Raji (cell line): ENCODE measurements around the gene CCDC97.
A peak's percentile ranks its signal among the peaks of the same experiment; 100 is the strongest.

Experiments used
- POLR2A ChIP-seq: IDR thresholded peaks from 2 replicates; pipeline ENCODE4 v1.6.1; 2011; ENCODE audit warnings: low read depth, low read length, control low read depth; ENCODE audit not compliant: insufficient read depth

Gene CCDC97

DNA sequence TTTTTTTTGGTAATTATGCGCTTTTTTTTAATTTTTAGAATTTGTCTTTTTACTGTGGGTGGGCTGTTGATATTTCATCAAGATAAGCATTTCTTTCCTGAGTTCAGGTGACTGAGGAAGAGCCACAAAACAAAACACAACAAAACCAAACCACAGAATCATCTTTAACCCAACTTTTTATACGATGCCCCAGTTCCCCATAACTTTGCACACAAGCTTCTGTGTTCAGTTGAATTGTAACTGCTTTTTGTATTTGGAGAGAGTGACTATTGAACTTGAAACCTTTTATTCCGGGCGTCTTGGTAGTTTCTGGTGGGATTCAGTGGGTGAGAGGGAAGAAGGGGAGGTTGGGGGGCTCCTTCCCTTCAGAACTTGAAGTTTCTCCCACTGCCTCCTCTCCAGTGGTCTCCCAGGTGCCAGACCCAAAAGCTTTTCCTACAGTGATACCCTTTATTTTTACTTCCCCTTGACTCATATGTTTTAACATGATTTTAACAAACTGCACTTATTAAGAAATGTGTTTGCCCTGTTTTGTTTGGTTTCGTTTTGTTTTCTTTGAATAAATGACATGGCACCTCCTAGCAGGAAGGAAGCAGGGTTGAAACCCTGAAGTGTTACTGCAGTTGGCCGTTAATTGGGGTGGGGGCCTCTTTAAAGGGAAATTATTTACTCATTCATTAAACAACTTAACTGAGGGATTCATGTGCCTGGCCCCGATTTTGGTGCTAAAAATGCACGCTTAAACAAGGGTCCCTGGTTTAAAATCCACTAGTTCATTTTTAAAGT is 2.7 kb upstream of the CCDC97 start:
- no peak for TF ChIP-seq POLR2A

DNA sequence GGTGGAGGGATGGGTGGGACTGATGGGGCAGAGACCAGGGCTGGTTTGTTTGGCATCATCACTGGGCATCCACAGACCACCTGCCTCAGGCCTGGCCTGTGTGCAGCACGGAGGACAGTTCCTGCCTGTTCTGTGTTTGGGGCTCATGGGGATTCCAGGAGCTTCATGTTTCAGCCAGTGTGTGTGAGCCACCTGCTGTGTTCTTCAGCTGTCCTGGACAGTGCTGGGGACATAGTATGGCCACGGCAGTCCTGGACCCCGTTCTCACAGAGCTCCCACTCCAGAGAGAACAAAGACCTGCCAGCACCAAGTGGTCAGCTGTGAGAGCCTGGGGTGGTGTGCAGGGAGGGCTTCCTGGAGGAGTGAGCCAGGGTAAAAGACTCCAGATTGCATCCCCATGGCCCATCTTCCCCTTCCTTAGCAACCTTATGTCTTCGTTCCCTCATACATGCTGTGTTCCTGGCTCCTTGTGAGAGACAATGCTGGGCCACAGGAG is 2.0 kb upstream of the CCDC97 start:
- no peak for TF ChIP-seq POLR2A

DNA sequence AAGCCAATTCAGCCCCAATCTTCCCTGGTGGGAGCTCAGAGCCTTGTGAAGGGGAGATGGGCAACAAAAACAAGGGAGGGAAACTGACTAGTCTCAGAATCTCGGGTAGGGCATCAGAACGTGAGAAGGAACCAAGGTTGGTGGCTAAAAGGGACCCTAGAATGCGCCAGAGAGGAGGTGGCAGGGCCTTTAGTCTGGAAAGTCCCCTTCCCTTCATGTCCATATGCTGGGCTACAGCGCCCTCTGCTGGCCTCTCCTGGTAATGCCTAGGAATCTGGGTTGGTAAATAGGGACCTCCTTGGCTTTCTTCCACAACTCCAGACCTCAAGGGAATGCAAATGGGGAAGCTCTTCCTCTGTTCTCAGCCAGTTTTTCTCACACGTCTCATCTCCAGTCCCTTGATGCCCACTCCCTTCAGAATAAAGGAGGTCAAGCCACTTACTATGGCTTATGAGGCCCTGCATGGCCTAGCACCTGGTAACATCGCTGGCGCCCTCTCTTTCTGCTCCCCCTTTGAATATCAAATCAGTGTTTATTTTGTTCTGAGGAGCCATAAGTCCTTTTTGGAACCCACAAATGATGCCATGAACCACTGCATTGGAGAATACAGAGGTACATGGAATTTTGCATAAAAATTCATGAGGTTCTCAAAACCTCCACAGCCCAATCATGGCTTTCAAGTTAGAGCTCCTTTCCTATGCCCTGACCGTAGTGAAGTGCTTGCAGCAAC is 1.4 kb upstream of the CCDC97 start:
- 0 out of 2 replicates have a peak, but pooled peaks have one; percentile 25 for TF ChIP-seq POLR2A

DNA sequence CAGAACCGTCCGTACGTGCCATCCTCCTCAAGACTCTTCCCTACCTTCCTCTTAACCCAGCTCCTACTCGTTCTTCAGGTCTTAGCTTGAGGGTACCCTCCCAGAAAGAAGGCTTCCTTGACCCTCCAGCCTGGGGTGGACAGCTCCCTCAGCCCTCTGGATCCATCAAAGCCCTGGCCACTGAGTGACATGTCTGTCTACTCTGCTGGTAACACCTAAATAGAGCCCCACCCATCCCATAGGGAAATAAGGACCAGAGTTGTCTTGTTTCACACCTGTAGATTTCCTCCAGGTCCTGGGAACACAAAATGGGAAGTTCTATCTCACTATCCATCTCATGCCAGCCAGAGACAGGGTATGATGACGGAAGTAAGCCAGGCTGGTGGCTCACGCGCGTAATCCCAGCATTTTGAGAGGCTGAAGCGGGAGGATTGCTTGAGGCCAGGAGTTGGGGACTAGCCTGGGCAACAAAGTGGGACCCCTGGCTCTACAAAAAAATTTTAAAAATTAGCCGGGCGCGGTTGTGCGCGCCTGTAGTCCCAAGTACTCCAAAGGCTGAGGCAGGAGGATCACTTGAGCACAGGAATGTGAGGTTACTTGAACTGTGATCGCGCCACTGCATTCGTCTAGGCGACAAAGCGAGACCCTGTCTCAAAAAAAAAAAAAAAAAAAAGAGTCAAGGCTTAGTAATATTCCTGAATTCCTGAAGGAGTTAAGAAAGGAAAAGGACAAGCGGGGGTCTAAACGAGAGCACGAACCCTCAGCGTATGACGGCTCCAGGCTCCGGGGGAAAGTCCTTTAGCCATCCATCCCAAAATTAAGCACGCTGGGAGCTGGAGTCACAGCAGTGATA is 566 bp upstream of the CCDC97 start:
- no peak for TF ChIP-seq POLR2A

DNA sequence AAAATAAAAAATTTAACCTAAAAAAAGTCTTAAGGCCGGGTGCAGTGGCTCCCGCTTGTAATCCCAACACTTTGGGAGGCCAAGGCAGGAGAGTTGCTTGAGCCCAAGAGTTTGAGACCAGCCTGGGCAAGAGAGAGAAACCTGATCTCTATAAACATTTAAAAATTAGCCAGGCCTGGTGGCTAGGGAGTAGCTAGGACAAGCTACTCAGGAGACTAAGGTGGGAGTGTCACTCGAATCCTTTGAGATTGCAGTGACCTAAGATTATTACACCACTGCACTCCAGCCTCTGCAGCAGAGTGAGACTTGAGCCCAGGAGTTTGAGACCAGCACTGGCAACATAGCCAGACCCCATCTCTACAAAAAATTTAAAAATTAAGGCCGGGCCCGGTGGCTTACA is 1.1 kb downstream of the CCDC97 start:
- TF ChIP-seq POLR2A, result no peak

DNA sequence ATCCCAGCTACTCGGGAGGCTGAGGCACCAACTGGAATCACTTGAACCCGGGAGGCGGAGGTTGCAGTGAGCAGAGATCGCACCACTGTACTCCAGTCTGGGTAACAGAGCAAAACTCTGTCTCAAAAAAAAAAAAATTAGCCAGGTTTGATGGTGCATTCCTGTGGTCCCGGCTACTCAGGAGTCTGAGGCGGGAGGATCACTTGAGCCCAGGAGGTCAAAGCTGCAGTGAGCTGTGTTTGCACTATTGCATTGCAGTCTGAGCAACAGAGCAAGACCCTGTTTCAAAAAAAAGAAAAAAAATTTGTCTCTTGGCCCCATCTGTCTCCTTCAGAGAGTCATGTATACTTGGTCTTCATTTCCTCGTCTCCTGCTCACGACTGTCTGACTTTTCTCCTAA is 1.6 kb downstream of the CCDC97 start:
- TF ChIP-seq POLR2A, result no peak

DNA sequence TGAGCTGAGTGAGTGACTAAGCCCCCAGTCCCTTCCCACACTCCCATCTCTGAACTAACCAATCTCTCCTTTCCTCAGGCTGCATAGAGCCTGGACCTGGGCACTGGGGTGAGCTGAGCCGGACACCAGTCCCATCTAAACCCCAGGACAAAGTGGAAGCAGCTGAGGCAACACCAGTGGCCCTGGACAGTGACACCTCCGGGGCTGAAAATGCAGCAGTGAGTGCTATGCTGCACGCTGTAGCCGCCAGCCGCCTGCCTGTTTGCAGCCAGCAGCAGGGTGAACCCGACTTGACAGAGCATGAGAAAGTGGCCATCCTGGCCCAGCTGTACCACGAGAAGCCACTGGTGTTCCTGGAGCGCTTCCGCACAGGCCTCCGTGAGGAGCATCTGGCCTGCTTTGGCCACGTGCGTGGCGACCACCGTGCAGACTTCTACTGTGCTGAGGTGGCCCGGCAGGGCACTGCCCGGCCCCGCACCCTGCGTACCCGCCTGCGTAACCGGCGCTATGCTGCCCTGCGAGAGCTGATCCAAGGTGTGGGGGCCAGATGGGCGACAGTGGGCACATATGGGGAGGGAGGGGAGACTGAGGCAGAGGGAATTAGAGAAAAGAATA is 6.4 kb downstream of the CCDC97 start:
- TF ChIP-seq POLR2A, result no peak

DNA sequence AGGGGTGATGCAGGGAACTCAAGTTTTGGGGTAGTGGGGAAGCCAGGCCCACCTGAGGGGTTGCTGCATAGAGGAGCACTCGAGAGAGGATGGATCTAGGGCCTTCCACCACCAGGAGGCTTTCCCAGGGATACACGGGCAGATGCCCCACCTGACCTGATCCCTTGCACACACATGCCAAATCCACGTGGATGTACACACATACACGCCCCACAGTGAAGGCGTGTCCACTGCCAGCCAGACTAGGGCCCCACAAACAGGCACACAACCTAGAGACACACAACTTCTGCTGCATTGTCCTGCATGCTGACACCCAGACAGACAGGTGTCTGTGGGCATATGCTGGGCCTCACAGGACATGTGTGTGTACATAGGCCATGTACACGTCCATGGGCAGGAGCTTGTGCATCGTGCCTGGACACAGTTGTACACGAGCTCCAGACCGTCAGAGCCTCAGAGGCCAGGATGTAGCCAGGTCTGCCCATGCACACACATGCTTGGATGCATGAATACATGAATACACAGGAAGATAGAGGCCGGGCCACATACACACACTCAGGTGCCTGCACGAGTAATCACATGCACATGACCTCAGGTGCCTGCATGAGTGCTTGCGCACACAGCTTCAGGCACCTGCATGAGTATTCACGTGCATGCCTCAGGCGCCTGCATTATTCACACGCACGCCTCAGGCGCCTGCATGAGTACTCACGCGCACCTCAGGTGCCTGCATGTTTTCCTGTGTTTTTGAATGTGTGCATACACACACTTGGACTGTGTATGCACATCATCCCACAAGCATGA is 8.9 kb downstream of the CCDC97 start:
- no peak for TF ChIP-seq POLR2A

DNA sequence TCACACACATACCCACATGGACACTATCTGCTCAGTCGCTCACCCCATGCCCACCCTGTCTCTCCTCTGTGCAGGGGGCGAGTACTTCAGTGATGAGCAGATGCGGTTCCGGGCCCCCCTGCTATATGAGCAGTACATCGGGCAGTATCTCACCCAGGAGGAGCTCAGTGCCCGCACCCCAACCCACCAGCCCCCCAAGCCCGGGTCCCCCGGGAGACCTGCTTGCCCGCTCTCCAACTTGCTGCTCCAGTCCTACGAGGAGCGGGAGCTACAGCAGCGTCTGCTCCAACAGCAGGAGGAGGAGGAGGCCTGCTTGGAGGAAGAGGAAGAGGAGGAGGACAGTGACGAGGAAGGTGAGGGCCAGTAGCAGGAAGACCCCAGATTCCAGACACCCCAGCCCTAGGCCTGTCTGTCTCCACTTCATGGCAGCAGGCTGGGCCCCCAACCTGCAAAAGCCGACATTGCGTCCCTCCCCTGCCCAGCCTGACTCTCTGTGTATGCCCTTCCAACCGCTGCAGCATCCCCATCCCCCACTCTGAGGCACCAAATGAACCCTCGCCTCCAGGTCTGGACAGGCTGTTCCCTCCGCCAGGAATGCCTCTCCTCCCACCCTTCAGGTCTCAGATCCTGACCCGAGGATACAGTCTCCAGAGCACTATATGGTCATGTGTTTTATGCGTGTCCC is 9.7 kb downstream of the CCDC97 start:
- no peak for TF ChIP-seq POLR2A

DNA sequence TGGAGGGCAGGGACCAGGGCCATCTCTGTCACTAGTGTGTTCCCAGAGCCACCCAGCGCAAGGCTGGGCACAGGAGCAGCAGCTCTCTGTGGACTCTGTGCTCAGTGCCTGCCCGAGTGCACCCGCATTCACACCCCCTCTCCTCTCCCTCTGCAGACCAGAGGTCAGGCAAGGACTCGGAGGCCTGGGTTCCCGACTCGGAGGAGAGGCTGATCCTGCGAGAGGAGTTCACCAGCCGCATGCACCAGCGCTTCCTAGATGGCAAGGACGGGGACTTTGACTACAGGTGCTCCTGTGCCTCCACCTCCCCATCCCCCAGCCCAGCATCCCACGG is 10.2 kb downstream of the CCDC97 start:
- no peak for TF ChIP-seq POLR2A

DNA sequence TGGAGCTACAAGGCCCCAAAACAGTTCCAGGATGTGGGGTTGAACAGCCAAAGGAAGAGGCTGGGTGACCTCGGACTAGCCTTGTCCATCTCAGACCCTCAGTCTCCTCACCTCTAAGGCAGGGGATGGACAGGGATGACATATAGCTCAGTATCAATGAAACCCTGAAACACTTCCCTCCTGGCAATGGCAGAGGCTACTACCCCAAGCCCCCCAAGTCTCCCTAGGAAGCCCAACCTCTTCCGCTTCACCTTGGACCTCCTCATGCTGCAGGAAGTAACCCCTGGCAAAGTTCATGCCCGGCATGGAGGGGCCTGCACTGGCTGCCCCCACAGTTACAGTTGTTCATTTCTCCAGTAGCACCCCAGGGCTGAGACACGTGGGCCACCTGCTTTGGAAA is 10.6 kb downstream of the CCDC97 start:
- TF ChIP-seq POLR2A, result no peak

DNA sequence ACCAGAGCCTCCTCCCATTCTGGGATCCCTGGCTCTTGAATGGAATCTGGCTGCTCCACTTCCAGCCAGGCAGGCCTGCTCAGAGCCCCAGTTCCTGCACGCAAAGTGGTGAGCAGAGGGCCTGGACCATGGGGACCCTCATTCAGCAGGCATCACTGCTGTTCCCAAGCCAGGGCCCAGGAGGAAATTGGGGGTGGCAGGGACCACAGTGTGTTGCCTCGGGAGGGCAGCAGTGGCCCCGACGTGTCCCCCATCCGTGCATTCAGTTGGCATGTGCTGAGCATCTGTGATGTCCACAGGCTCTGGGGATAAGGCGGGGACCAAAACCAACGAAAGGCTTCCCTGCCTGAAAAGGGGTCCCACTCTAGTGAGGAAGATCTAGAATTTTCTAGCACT is 11.2 kb downstream of the CCDC97 start:
- TF ChIP-seq POLR2A, result no peak

DNA sequence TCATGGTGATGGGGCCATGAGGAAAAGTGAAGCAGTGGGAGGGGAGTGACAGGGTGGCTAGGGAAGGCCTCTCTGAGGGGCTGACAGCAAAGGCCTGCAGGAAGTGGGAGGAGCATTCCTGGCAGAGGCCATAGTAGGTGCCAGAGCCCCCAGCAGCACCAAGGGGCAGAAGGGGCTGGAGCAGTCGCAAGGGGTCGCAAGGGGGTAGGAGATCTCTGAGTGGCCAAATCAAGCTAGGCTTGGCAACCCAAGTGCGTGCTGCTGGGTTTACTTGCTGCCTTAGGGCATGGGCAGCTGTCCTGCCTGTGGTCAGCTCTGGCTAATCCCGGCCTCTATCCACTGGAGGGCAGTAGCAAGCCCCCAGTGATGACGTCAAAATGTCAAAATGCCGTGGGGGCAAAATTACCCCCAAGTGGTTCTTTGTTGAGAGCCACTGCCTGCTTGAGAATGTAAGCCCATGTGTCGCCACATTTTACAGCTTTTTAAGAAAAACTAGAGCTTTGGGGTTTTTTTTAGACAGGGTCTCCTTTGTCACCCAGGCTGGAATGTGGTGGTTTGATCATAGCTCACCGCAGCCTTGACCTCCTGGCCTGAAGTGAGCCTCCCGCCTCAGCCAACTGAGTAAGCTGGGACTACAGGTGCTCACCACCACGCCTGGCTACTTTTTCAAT is 11.8 kb downstream of the CCDC97 start:
- TF ChIP-seq POLR2A, result no peak
